ENCODE data around the gene KLC3. TPM values are rescaled to one million over a fixed set of nuclear protein-coding genes. Genes with fewer than 3 reads are reported as not detected.

The KLC3 gene
- total RNA-seq, 1 experiment from 2014 or later = 22.8 TPM

- BruUV-seq (replicated peaks) = no TSS peak
- ATAC-seq (0 out of 2 replicates have a peak, but pooled peaks have one; percentile 11), DNase-seq (ENCODE audit: low read depth, low spot score) (no peak)
- no peak overlapping the region for H3K9ac ChIP-seq (ENCODE audit: low read length)
- H4K20me1 ChIP-seq (ENCODE audit: insufficient read depth) = no peaks in the 10 kb centered on the region
- H2AFZ ChIP-seq (ENCODE audit: low read depth, low read length, poor library complexity, severe bottlenecking) = no peak overlapping the region
- no peaks in the 10 kb centered on the region for H3K27me3 ChIP-seq (ENCODE audit: insufficient read depth, low read length)
- H3K9me2 ChIP-seq (ENCODE audit: insufficient read depth) = no peaks in the 10 kb centered on the region
- H3K9me3 ChIP-seq (ENCODE audit: control insufficient read depth in 1 of 2, insufficient read depth in 1 of 2, low read depth in 1 of 2, low read length in 2 of 2) = no peaks in the 10 kb centered on the region
- H3K36me3 ChIP-seq (ENCODE audit: control insufficient read depth in 1 of 2, insufficient read depth in 2 of 2, low read length in 2 of 2) = no peaks in the 10 kb centered on the region; a peak in 1 of 4 replicates
- RAD21 ChIA-PET (ENCODE audit: low non-redundant PET in 1 of 2, low total read pairs in 2 of 2, uncharacterized antibody in 2 of 2, unreplicated experiment in 2 of 2) = no interaction called here
- TF ChIP-seq SRF (IDR thresholded peaks at IDR 0.05; ENCODE audit: low read depth) (no peak), ZBTB33 (IDR thresholded peaks at IDR 0.05; ENCODE audit: extremely low read depth, insufficient replicate concordance, low read length) (no peak), SP1 (IDR thresholded peaks at IDR 0.05; ENCODE audit: low read depth) (no peak), EGR1 (IDR thresholded peaks at IDR 0.05; ENCODE audit: low read depth) (no peak), ELF1 (IDR thresholded peaks at IDR 0.05; ENCODE audit: borderline replicate concordance, low read depth) (no peak), EZH2 (IDR thresholded peaks at IDR 0.05) (no peak), ATF3 (IDR thresholded peaks at IDR 0.05) (no peak), RAD21 (IDR thresholded peaks at IDR 0.05; ENCODE audit: low read depth) (no peak), CBX3 (IDR thresholded peaks at IDR 0.05; ENCODE audit: low read depth) (no peak), YY1 (IDR thresholded peaks at IDR 0.05; ENCODE audit: extremely low read depth, insufficient replicate concordance, low read depth, low read length) (no peak), ZNF274 (IDR thresholded peaks at IDR 0.05; ENCODE audit: low read depth, low read length) (no peak), SIN3A (IDR thresholded peaks at IDR 0.05; ENCODE audit: low read depth) (no peak), FOSL1 (IDR thresholded peaks at IDR 0.05; ENCODE audit: low read depth) (no peak), JUND (IDR thresholded peaks at IDR 0.05) (no peak), POLR2A (IDR thresholded peaks at IDR 0.05; ENCODE audit: borderline replicate concordance, extremely low read depth, insufficient read depth, insufficient read length) (no peak), MAX (IDR thresholded peaks at IDR 0.05) (no peak), ZFX (IDR thresholded peaks at IDR 0.05) (no peak), REST (IDR thresholded peaks at IDR 0.05; ENCODE audit: low read depth) (no peak)
- intact Hi-C loops (cut with micrococcal nuclease) = no loop called here
- no peaks in the 10 kb centered on the region for H3K79me2 ChIP-seq (ENCODE audit: insufficient read depth, low read length)
- H3K4me2 ChIP-seq (ENCODE audit: low read length) = no peak overlapping the region
- H3K27ac ChIP-seq (ENCODE audit: low read depth, low read length) = no peak overlapping the region
- POLR2A ChIA-PET = interaction anchor here (0.9 kb wide), 1 partner anchor 9 kb away, joined by 3 read pairs; no protein-coding TSS in a partner anchor
- CTCF ChIA-PET = no interaction called here
- no peak overlapping the region for H3K4me3 ChIP-seq (replicated peaks in 1 of 2; ENCODE audit: low read depth in 1 of 2, low read length in 2 of 2)
- no peaks in the 10 kb centered on the region for H3K4me1 ChIP-seq (ENCODE audit: control insufficient read depth in 1 of 2, insufficient read depth in 2 of 2, low read length in 2 of 2)
Observed at GRCh38 chr19:45385392-45386221, 45.1 kb downstream of the KLC3 start.

Measured in HCT116 (cell line).